HG02973 (cell line): Measurements from ENCODE around the gene L3MBTL1.

Source experiments
- ATAC-seq: cut with Tn5 transposase; IDR thresholded peaks from one replicate; pipeline ENCODE4 v1.9.1; 2021; ENCODE audit warnings: moderate library complexity; ENCODE audit not compliant: unreplicated experiment

L3MBTL1 gene

DNA sequence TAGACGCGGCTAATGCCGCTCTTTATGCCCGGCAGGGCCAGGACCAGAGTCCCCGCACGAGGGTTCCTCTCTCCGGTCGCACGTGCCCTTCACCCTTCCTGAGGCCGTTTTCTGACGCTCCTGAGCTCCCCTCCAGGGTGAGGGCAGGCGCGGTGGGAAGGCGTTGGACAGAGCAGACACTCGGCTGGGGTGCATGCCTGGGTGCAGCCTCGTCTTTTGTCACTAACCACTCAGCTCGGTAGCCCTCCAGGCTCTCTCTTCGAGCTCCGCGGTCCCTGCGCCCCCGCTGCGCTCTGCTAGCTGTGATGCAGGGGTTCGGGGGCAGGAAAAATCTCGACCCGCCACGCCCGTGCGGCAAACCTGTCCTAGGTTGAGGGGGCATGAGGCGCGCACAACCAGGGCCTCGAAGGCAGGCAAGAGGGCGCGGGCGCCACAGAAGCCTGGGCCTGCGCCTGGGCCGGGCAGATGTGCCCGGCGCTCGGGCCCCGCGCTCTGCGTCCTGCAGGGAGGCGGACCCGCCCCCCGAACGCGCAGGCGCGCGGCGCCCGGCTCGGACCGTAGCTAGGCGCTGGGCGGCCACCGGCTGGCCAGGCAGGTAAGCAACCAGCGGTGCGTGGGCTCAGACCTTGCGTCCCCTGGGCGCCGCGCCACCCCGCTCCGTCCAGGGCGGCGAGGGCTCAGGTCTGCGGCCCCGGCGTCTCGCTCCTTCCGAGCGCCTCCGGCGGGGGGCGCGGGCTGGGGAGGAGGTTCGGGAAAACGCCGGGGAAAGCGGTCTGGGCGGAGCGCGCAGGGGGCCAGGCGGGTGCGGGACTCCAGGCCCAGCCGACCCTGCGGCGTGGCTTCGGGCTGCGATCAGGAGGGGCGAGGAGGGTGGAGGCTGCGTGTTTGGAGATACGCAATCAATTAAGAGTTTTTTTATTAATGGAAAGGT, at the start of gene L3MBTL1:
TSS of gene L3MBTL1 (plus strand) at position 548 of the 931 bp plus-strand sequence. CDS start 5,807 bp downstream, outside the sequence.
- ATAC-seq: no peak

DNA sequence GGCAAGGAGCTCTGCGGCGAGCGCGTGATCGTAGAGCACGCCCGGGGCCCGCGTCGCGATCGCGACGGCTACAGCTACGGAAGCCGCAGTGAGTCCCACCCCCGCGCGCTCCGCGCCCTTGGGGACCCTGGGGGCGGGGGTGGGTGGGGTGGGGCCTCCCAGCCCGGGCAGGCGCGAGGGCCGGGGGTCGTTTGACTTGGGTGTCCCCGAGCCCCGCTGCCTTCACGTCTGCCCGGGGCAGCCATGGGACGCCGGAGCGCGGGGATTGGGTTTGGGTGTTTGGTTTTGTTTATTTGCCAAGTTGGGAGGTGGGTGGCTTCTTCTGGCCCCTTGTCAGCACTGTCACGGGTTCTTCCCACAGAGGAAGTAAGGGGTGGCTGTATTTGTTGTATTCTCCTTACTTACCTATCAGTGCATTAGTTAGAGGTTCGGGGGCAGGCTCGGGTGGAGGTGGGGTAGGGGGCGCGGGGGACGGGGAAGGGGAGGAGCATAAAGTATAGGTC, 49.0 kb upstream of the L3MBTL1 start:
- ATAC-seq: no peak

GRCh38 chr20:43459022-43459942, 48.2 kb upstream of the L3MBTL1 start:
- ATAC-seq: no peak

GRCh38 chr20:43460172-43460829, 47.2 kb upstream of the L3MBTL1 start:
- no peak for ATAC-seq

DNA sequence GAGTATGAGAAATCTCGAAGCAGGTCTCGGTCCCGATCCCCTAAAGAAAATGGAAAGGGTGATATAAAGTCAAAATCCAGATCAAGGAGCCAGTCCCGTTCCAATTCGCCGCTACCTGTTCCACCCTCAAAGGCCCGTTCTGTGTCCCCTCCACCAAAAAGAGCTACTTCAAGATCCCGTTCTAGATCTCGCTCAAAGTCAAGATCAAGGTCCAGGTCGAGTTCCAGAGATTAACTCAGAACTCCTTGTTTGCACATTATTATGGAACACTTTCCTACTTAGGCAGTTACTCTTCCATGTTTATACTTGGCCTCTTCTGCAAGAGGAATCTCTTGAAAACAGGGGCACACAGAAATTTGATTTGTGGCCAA, 46.7 kb upstream of the L3MBTL1 start:
- ATAC-seq: no peak

DNA sequence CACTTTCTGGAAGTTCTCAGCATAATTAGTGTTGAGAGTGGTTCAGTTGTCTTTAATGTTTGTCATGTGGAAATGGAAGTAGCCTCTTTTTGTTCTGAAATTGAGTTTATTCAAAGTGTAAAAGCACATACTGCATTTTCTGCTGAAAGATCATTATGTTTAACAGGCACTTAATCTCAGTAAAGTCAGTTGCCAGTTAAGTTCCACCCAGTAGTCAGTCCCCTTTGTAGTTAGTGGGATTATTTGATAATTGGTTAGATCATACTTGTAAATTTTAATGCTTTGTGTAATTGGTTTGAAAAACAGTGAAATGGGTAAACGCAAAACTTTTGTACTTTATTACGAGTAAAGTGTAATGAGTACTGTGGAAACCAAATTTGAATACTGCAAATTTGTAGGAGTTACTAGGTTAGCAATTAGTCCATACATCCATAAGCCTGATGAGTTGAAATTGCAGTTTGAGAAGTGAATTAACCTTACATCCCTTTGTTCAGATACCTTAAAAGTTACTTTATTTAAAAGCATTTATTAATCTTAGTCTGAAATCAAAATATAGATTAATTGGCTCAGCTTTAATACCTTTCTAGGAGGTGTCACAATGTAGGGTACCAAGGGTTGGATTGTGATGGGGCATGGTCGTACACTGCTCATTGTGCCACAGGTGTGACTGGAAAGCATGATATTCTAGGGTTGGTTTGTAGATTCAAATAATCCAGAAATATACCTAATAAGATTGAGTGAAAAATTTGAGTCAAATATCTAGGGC, 45.4 kb upstream of the L3MBTL1 start:
- ATAC-seq: no peak

DNA sequence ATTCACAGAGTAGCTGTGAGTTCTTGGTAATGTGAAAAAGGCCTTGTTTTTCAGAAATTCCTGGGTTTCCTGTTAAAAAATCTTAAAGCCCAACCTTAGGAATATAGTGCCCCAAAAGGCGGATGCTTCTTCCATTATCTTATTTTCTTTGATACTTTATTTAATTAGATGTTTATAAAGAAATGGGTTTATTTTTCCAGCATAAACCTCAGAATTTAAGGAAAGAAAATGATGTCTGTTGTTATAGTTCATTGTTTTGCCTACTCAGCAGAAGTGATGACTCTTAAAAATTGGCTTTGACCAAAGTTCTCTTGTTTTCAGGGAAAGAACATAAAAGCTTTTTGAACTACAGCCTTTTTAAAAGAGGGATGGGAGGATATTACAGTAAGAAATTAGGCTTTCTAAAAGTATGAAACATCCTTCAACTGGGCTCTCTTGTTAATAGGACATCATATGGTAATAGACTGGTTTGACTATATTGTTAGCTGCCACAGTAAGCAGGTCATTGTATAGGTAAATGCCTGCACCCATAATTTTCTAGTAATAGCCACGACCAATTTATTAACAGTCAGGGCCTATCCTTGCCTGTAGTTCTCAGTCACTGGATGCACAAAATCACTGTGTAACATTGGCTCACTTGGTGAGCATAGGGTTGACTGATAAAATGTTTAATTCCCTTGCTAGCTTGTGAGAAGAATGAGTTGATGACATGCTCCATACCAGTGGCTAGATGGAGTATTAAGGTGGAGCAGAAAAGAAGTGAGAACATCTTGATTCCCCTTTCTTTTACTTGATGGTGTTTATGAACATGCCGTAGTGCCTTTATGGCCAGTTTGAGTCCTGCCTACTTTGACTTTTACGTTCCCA, 44.6 kb upstream of the L3MBTL1 start:
- ATAC-seq: no peak

DNA sequence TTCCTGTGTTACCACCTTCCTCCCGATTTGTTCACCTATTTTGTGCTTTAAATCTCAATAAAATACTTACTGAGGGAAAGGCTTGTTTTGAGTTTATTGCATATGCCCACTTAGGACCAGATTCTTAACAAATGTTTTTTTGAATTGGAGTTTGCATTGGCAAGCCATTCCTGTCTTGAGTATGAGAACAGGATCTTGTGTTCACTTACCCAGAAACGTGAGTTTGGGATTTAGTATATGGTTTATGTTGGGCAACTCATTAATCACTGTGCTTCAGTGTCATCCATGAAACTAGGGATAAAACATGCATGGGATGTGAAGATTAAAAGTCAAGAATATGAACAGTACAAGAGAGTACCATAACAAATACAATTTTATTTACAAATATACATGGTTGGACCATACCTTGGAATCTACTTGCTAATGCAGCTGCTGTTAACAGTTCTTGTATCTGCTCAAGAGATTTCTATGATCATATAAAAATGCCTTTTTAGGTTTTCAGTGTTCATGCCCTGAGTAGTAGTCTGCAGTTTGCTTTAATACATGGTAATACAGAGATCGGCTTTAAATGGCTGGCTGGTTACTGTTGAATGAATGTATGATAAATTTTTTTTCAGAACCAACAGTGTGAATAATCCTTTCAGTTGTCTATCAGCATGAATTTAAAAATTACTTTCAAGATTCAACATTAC, 43.8 kb upstream of the L3MBTL1 start:
- ATAC-seq: no peak

GRCh38 chr20:43464219-43464790, 43.2 kb upstream of the L3MBTL1 start:
- no peak for ATAC-seq

DNA sequence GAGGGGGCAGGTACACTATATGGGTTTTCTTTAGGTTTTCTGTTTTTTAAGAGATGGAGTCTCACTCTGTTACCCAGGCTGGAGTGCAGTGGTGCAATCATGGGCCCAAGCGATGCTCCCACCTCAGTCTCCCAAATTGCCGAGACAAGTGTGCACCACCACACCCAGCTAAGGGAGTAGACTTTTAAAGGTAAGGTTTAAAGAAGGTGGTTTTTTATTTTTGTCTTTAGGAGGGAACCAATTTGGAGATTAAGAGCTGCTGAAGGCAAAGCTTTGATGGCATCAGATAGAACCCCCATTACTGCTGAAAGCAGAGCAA, 41.9 kb upstream of the L3MBTL1 start:
- no peak for ATAC-seq

DNA sequence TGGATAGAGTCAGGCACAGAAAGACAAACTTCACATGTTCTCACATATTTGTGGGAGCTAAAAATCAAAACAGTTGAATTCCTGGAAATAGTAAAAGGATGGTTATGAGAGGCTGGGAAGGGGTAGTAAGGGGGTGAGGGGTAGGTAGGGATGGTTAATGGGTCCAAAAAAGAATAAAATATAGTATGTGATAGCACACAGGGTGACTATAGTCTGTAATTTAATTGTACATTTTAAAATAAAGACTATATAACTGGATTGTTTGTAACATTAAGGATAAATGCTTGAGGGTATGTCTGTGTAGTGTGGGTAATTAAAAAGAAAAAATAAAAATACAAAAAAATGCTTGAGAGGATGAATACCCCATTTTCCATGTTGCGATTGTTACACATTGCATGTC, 39.9 kb upstream of the L3MBTL1 start:
- ATAC-seq: no peak

DNA sequence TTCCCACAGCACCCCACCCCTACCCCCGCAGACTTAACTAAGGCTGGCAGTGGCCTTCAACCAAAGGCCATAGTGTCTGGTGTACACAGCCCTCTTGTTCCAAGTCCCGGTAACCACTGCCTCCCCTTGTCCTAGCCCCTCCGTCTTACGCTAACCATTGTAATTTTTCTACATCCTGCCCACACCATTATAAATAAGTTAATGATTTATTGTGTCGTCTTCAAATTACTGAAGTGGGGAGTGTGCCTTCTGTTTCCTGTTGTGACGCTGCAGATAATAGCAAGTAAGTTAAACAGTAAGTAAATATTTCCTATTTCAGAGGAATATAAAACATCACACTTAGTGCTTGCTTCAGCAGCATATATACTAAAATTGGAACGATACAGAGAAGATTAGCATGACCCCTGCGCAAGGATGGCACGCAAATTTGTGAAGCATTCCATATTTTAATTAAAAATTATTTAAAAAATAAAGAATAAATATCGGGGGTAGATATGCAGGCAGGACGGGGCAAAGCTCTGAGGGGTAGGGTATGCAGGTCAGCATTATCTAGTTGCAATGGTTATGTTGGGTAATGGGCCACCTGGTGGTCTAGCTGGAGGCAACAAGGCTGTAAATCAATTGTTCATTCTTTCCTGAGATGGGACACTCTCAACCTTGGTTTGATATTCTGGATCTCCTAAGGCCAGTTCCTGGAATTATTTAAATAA, 34.7 kb upstream of the L3MBTL1 start:
- ATAC-seq: no peak

- ATAC-seq: no peak
Measured at GRCh38 chr20:43473381-43473704, 34.2 kb upstream of the L3MBTL1 start.

- ATAC-seq: no peak
Measured at GRCh38 chr20:43477193-43477592, 30.3 kb upstream of the L3MBTL1 start.

GRCh38 chr20:43477619-43478018, 29.9 kb upstream of the L3MBTL1 start:
- ATAC-seq: no peak

GRCh38 chr20:43490038-43490437, 17.5 kb upstream of the L3MBTL1 start:
- ATAC-seq: no peak

DNA sequence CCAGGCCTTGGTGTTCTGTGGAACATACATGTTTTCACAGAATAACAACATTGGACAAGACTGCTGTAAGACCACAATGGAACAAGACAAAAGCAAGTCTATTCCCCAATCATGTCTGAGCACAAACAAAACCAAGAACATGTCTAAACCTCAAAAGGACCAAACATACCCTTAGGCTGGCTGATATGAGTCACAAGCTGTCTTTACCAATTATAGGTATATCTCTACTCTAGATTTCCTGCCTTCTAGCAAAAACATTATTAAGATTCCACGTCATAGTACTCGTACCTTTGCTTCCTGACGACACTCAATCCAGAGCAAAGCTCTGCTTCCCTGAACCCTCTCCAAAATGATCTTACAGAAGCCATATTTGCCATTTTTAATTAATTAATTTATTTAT, 15.4 kb upstream of the L3MBTL1 start:
- ATAC-seq: no peak

- no peak for ATAC-seq
Measured at GRCh38 chr20:43495388-43495787, 12.1 kb upstream of the L3MBTL1 start.
